ENCODE data around the gene SCUBE2.

SCUBE2 gene

DNA sequence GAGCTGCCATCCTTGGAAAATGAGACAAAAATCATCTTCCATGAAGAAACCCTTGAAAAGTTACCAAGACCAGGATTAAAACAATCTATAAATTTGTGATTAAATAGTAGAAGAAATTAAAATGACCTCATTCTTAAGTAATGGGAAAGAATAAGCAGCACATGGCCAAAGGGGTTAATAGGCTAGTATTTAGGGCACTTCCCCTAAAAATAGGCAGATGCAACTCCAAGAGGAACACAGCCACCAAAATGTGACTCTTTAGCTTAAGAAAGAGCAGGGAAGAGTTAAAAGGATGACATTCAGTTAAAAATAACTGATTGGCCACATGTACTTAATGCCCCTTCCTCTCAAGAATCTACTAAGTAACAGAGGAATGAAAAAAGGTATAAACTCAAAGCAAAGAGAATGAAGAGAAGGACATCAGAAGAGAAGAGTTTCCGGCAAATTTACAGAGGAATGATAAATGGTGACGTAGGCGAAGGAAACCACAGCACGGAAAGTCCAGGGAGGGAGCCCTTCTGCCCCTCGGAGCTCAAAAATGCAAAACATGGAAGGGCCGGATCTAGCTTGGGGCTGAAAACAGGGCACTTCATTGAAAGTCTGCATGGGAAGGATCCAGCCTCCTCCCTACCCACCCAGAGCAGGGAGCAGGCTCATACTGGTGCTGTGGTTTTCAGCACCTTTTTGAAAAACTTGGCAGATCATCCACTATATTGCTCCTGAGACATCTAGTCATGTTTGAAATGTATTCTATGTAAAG, 17.8 kb downstream of the SCUBE2 start:
- no peak for DNase-seq

DNA sequence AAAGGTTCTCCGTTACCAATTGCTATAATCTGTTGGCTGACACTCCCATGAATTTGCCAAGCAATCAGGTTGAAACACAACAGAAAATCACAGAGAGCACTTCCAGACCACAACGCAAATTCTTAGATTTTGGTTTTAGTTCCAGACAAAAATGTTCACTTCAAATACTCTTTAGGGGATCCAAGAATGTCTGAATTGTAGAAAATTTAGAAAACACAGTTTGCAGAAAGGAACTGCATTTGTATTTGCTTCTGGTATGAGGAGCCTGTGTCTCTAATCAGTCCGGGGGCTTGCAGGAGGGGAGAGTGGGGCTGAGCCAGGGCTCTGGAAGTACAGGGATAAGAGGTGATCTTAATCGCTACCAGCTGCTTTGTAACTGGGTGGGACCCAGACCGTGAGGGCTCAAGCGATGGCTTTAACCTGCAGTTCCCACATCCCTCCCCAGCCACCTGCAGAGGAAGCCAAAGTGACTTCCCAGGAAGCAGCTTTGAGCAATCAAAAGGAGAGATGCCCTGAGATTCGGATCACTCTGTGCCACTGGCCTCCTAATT, 18.7 kb downstream of the SCUBE2 start:
- no peak for DNase-seq

DNA sequence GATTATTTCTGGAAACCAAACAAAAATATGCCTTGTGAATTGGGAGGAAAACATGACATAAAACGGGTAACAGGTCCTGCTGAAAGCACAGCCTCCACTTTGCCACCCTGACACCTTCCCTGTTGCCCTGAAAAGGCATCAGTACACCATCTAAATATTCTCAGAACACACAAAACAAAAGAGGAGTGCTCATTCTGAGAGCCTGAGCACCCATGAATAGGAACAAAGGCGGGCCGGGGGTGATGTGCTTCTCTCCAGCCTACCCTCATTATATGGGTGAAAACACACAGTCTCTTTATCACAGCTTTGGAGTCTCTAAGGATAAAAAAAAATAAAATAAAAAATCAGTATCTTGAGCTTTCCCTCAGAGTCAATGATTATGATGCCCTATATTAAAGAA, 19.7 kb downstream of the SCUBE2 start:
- DNase-seq: no peak

- DNase-seq: no peak
These were observed 20.5 kb downstream of the SCUBE2 start for GRCh38 chr11:9070749-9071491.

GRCh38 chr11:9069862-9070470, 21.4 kb downstream of the SCUBE2 start:
- no peak for DNase-seq

- DNase-seq: no peak
These were observed 22.1 kb downstream of the SCUBE2 start for GRCh38 chr11:9069256-9069655.

GRCh38 chr11:9066433-9066925, 24.9 kb downstream of the SCUBE2 start:
- no peak for DNase-seq

GRCh38 chr11:9065607-9066432, 25.6 kb downstream of the SCUBE2 start:
- DNase-seq: no peak

DNA sequence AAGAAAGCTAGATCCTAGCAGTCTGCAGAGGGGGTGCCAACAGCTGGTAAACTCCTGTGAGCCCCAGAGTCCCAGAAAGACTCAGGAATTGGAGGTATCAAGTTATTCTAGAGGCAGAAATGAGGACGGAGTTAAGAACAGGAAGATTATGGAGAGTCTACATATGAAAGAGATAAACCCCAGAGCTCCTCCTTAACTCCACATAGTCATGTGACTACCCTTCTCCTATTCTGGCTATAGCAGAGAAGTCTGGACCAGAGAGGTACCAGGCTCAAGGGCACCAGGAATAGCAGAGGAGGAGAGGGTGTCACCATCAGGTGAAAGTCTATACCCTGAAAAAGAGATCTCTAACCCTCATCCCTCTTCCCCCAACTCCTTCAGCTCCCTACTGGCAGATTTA, 29.6 kb downstream of the SCUBE2 start:
- no peak for DNase-seq

DNA sequence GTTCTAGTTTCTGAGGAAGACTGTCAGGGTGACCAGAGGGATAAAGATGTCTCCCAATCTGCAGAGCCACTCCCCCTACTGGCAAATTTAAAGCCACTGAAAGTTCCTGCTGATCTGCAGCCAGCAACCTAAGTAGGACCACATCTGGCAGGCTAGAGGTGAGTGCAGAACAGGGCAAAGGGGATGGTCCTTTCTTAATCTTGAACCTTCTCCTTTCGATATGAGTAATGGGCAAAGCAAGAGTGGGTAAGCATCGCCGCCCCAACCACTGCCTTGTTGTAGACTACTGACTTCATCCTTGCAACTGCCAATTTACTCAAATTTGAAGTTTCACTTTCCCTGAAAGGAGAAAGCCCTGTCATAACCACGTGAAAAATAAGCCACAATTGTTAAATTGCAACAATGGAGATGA, 30.7 kb downstream of the SCUBE2 start:
- no peak for DNase-seq

GRCh38 chr11:9059406-9059805, 32.0 kb downstream of the SCUBE2 start:
- no peak for DNase-seq

- no peak for DNase-seq
These were observed 33.5 kb downstream of the SCUBE2 start for GRCh38 chr11:9057888-9058287.

DNA sequence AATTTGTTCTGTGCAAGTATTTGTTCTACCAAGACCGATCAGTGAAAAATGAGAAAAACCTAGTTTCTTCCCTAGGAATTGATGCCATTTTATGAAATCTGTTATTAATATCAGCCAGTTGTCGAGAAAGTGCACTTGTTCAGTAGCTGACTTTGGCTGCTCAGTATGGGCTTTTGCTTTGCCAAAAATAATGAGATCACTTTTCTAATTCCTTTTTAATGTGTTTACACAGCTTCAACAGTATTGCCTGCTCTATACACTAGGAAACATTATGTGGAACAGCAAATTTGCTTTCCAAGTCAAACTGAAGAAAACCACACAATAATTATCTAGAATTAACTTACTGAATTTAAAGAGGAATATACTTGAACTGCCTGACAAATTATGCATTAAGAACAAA, 34.4 kb downstream of the SCUBE2 start:
- no peak for DNase-seq

DNA sequence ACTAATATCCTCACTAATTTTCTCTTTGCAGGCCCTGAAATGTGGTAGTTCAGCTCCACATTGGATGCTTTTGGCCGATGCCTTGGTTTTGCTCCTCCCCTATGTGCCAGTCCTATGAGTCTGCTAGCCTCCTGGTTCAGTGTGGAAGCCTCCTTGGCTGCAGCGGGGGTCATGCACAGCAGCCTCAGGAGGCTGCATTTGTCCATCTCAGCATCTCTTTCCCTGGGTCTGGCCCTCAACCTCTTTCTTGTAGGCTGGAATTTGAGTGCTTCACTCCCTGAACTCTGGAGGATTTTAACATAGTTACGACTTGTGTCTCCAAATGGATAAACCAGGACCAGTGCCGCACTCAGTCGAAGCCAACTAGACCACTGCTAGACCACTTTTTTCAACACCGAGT, 34.9 kb downstream of the SCUBE2 start:
- no peak for DNase-seq

DNA sequence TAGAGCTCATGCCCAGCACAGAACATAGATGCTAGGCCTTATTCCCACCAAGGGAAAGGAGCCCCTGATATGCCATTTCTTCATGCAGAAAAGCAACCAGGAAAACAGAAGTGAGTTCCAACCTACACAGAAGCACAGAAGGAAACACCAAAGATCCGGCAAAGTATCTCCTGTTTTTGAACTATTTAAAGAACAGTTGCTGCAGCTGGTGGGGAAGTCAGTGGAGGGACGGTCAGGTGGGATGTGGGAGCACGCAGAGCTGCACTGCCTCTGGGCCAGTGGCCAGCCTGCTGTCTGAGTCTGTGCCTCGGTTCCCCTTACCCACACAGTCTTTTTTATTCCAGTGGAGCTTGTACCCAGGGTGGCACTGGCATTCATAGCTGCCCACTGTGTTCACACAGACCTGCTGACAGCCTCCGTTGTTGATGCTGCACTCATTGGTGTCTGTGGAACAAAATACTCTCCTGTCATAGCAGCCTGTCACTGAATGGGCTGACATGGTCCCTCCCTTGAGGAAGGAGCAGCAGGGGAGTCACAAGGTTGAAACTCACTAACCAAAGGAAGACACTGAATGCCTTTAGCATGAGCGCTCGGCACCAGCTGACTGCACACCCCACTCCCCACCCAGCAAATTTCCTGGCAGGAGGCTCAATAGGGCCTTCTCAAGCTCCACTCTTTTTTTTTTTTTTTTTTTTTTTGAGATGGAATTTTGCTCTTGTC, 37.9 kb downstream of the SCUBE2 start:
- DNase-seq: no peak

DNA sequence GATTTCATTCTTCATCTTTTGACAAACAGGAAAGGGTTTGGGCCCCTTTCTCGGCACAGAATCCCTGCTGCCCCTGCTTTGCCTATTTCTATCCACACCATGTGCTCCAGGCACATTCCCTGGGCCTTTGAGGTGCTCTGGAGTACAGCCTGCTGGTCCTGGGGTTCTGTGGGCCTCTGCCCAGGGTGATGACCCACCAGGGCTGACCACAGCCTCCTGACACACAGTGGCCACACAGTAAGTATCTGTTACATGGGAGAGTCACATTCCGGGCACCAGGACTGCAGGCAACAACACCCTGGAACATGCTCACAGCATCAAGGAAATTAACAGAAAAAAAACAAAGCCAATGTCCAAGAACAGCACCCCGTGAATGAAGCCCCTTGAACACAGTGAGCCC, 39.1 kb downstream of the SCUBE2 start:
- DNase-seq: no peak

DNA sequence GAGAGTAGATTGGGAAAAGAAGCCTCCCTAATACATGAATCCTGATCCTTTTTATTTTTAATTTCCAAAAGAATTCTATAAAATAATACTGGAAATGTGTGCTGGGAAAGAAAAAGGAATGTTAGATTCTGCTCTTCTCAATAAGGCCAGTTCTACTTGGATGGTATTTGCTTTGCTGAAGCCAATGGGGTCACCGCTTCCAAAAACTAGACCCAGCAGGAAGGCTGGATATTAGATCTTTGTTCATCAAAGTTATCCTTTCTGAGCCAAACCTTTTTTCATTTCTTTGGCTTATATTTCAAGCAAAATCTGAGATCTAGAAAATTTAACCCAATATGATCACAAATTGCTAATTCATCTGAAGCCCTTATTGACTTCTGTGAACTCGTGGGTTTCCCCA, 41.4 kb downstream of the SCUBE2 start:
- no peak for DNase-seq

DNA sequence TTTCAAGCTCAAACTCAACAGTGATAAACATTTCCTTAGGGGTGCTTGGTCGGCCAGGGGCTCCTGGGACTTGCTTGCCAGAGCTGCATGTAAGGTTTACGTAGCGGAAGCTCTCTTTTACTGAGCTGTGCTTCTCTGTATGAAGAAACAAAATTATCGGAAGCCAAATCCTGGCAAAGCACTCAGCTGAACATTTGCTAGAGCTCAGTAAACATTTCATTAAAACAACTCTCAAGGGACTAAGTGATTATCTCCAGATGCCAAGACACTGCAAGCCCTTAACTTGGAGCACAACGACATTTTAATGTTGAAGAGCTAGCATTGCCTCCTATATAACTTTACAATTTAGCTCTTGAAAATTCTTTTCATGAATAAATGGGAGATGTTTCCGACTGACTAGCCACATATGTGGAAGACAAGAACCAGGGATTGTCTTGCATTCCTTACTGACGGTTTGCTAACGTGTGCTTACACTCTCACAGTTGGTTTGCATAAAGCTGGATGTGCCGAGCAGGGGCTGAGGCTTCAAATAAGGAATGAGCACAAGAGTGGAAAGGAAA, 43.4 kb downstream of the SCUBE2 start:
- DNase-seq: peak; percentile 22 to 49

GRCh38 chr11:9046481-9046880, 44.9 kb downstream of the SCUBE2 start:
- no peak for DNase-seq

- no peak for DNase-seq
These were observed 48.9 kb downstream of the SCUBE2 start for GRCh38 chr11:9042488-9042887.

DNA sequence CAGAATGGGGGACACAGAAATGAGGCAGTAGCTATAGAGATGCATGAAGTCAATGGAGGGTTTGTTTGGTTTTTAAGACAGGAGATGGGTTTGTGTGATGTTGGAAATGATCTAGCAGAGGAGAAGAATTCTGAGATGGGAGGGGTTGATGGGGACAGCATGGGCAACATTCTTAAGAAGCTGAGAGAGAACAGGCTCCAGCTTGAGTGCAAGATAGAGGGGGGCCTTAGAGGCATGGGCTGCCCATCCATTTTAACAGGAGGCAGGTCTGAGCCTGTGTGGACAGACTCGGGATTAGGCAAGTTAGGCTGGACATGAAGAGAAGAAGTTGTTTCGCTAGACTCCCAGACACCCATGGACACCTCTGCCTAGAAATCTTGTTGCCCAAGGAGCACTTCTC, 49.7 kb downstream of the SCUBE2 start:
- no peak for DNase-seq

DNA sequence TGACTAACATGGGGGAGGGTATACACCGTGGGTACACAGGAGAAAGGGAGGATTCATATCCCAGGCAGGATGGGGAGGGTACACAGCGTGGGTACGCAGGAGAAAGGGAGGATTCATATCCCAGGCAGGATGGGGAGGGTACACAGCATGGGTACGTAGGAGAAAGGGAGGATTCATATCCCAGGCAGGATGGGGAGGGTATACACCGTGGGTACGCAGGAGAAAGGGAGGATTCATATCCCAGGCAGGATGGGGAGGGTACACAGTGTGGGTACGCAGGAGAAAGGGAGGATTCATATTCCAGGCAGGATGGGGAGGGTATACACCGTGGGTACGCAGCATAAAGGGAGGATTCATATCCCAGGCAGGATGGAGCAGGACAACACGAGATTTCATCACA, 51.0 kb downstream of the SCUBE2 start:
- no peak for DNase-seq
